Parathyroid adenoma (tissue), 2 donors: ENCODE results near the gene STRN.

Experiments
- H2AFZ ChIP-seq: fragments of 300-600 bp; sonication (generic); one replicate; pipeline ENCODE4 v1.7.0; 2017; ENCODE audit warnings: antibody characterized with exemption, mild to moderate bottlenecking
- H3K27ac ChIP-seq: fragments of 300-600 bp; sonication (generic); one replicate; pipeline ENCODE4 v1.7.0; 2017
- H3K27me3 ChIP-seq: fragments of 300-600 bp; sonication (generic); one replicate; pipeline ENCODE4 v1.7.0; 2017; ENCODE audit warnings: low read length; ENCODE audit not compliant: control insufficient read depth, insufficient read depth
- H3K36me3 ChIP-seq: fragments of 300-600 bp; sonication (generic); one replicate; pipeline ENCODE4 v1.7.0; 2017; ENCODE audit warnings: low read length; ENCODE audit not compliant: control insufficient read depth, insufficient read depth
- H3K4me1 ChIP-seq: fragments of 300-600 bp; sonication (generic); one replicate; pipeline ENCODE4 v1.7.0; 2017; ENCODE audit warnings: control low read depth
- H3K4me2 ChIP-seq: fragments of 300-600 bp; sonication (generic); one replicate; pipeline ENCODE4 v1.7.0; 2017; ENCODE audit warnings: low read length
- H3K4me3 ChIP-seq: fragments of 300-600 bp; sonication (generic); one replicate; pipeline ENCODE4 v1.7.0; 2017; ENCODE audit warnings: low read depth, low read length
- H3K79me2 ChIP-seq: fragments of 300-600 bp; sonication (generic); one replicate; pipeline ENCODE4 v1.7.0; 2017; ENCODE audit warnings: control low read depth
- H3K9ac ChIP-seq: fragments of 300-600 bp; sonication (generic); one replicate; pipeline ENCODE4 v1.7.0; 2017; ENCODE audit warnings: mild to moderate bottlenecking
- H3K9me3 ChIP-seq: fragments of 300-600 bp; sonication (generic); one replicate; pipeline ENCODE4 v1.7.0; 2017; ENCODE audit warnings: low read length; ENCODE audit not compliant: control insufficient read depth
- TF ChIP-seq, protein P1 (sequence below): fragments of 300-600 bp; sonication (generic); IDR thresholded peaks from one replicate; pipeline ENCODE4 v1.7.0; 2017; ENCODE audit warnings: antibody characterized with exemption, mild to moderate bottlenecking
- donor health status: primary hyperparathyroidism.

Gene STRN

DNA sequence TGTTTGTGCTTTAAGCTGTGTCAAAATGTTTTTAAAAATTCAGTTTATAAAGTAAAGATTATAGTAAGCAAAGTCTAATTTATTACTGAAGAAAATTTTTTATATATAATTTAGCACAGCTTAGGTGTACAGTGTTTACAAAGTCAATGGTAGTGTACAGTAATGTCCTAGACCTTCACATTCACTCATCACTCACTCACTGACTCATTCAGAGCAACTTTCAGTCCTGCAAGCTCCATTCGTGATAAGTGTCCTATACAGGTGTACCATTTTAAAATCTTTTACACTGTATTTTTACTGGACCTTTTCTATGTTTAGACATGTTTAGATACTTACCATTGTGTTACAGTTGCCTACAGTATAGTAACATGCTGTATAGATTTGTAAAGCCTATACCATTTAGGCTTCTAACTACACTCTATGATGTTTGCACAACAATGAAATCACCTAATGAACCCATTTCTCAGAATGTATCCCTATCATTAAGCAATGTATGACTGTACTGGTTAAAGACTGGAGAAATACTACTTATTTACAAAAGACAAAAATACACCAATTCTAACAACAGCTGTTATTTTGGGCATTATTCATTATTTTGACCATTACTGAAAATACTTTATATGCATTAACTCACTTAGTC is 95.1 kb downstream of the STRN start:
- no peaks in the 10 kb centered on the region for H3K9me3 ChIP-seq
- no peak overlapping the region for H3K9ac ChIP-seq
- H3K27ac ChIP-seq, result no peak overlapping the region
- H3K27me3 ChIP-seq, result no peaks in the 10 kb centered on the region
- H3K79me2 ChIP-seq, result no peaks in the 10 kb centered on the region
- peaks cover 1% of the 10 kb centered on the region for H3K36me3 ChIP-seq
- H3K4me1 ChIP-seq, result no peaks in the 10 kb centered on the region
- TF ChIP-seq, protein P1, sequence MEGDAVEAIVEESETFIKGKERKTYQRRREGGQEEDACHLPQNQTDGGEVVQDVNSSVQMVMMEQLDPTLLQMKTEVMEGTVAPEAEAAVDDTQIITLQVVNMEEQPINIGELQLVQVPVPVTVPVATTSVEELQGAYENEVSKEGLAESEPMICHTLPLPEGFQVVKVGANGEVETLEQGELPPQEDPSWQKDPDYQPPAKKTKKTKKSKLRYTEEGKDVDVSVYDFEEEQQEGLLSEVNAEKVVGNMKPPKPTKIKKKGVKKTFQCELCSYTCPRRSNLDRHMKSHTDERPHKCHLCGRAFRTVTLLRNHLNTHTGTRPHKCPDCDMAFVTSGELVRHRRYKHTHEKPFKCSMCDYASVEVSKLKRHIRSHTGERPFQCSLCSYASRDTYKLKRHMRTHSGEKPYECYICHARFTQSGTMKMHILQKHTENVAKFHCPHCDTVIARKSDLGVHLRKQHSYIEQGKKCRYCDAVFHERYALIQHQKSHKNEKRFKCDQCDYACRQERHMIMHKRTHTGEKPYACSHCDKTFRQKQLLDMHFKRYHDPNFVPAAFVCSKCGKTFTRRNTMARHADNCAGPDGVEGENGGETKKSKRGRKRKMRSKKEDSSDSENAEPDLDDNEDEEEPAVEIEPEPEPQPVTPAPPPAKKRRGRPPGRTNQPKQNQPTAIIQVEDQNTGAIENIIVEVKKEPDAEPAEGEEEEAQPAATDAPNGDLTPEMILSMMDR, result no peak
- H3K4me2 ChIP-seq, result no peak overlapping the region
- no peak overlapping the region for H3K4me3 ChIP-seq
- H2AFZ ChIP-seq, result no peak overlapping the region

DNA sequence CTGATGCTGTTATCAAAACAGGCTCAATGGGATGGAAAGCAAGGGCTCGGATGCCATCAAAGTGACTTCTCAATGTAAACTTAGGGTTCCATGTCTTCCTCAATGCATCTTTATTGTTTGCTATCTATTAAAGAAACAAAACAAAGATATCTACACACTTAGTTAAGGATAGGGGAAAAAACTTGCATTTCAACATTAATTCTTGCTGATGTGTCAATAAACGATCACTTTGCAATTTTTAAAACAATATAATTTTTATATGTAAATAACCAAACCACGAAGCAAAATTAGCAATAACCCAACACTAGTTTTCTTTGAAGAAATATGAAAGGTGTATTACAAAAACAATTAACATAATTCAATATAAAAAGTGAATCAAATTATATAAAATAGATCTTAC is 96.7 kb downstream of the STRN start:
- H3K4me1 ChIP-seq, result no peaks in the 10 kb centered on the region
- H3K36me3 ChIP-seq, result no peaks in the 10 kb centered on the region

DNA sequence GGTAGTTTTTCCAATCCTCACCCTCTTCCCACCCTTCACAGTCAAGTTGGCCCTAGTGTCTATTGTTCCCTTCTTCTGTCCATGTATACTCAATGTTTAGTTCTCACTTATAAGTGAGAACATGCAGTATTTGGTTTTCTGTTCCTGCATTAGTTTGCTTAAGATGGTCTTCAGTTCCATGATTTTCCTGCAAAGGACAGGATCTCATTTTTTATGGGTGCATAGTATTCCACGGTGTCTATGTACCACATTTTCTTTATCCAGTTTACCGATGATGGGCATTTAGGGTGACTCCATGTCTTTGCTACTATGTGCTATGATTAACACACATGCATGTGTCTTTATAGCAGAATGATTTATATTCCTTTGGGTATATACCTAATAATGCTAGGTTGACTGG is 104.4 kb downstream of the STRN start:
- Histone ChIP-seq H2AFZ (no peak overlapping the region), H3K9me3 (no peaks in the 10 kb centered on the region), H3K4me1 (no peaks in the 10 kb centered on the region), H3K27ac (no peak overlapping the region), H3K27me3 (no peaks in the 10 kb centered on the region), H3K9ac (no peak overlapping the region), H3K79me2 (no peaks in the 10 kb centered on the region), H3K36me3 (no peaks in the 10 kb centered on the region), H3K4me3 (no peak overlapping the region), H3K4me2 (no peak overlapping the region)
- TF ChIP-seq, protein P1, result no peak

More for the DNA sequence above, 96.7 kb downstream of the STRN start:
- H3K79me2 ChIP-seq, result no peaks in the 10 kb centered on the region
- no peak overlapping the region for H3K9ac ChIP-seq
- H2AFZ ChIP-seq, result no peak overlapping the region
- no peak overlapping the region for H3K4me3 ChIP-seq
- no peak overlapping the region for H3K27ac ChIP-seq
- no peaks in the 10 kb centered on the region for H3K27me3 ChIP-seq
- H3K4me2 ChIP-seq, result no peak overlapping the region
- H3K9me3 ChIP-seq, result no peaks in the 10 kb centered on the region
- TF ChIP-seq, protein P1, result no peak

DNA sequence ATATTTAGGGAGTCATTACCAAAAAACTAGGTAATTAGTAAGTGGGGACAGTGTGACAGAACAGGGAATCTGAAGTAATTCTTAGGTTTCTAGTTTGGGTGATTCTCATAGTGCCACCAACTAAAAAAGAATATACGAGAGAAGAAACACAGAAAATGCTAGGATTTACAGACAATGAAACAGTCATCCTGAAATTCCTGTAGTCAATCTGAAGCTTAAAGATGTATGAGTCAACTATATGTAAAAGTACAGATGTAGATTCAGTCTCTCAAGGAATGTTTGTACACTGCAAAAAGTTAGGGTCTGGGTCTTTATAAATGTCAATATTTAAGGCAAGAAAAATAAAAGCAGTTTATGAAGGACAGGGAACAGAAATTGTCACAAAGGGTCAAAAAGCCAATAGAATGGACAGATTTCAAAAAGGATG is 107.0 kb downstream of the STRN start:
- no peak overlapping the region for H3K4me3 ChIP-seq
- H3K27ac ChIP-seq, result no peak overlapping the region

More for the DNA sequence above, 107.0 kb downstream of the STRN start:
- Histone ChIP-seq H3K9ac (no peak overlapping the region), H3K36me3 (no peaks in the 10 kb centered on the region), H3K4me2 (no peak overlapping the region), H3K4me1 (no peaks in the 10 kb centered on the region), H3K9me3 (no peaks in the 10 kb centered on the region), H3K79me2 (no peaks in the 10 kb centered on the region), H2AFZ (no peak overlapping the region), H3K27me3 (no peaks in the 10 kb centered on the region)
- TF ChIP-seq, protein P1, result no peak
